GM12878 (cell line): ENCODE results near the gene METTL23. TPM values are rescaled to one million over a fixed set of nuclear protein-coding genes. Genes with fewer than 3 reads are reported as not detected.

Experiments
- ATAC-seq: fragments of 200-7000 bp; cut with Tn5 transposase; 3 replicates; pipeline ENCODE4 v1.9.1; 2020; ENCODE audit warnings: mild to moderate bottlenecking, moderate library complexity
- BruUV-seq: library from RNA; stranded (reverse); fragments of 400-500 nt; replicated peaks from 2 replicates; lab custom pipeline; 2021; lab: Mats Ljungman, UMichigan
- CTCF ChIA-PET: fragments of 300-600 bp; sonication (Branson Sonifier 250); formaldehyde crosslinking; extraction: SDS; loops from one replicate; lab custom pipeline; 2021; ENCODE audit warnings: inconsistent platforms; lab: Yijun Ruan, JAX
- POLR2A ChIA-PET: fragments of 350-600 bp; formaldehyde crosslinking; extraction: SDS; loops from one replicate; lab custom pipeline; 2021; ENCODE audit warnings: inconsistent platforms; lab: Charles Lee
- RAD21 ChIA-PET: fragments of 300-600 bp; sonication (Branson Sonifier 250); formaldehyde crosslinking; loops from one replicate; lab custom pipeline; 2023; ENCODE audit warnings: antibody characterized with exemption; ENCODE audit not compliant: unreplicated experiment; lab: Charles Lee
- SMC1A ChIA-PET: fragments of 300-600 bp; sonication (Branson Sonifier 250); formaldehyde crosslinking; loops from one replicate; lab custom pipeline; 2023; ENCODE audit not compliant: unreplicated experiment, uncharacterized antibody; lab: Charles Lee
- DNase-seq: peaks from one replicate; pipeline ENCODE4 v3.0.0-alpha.2; 2011; ENCODE audit warnings: low read depth, low spot score
- FAIRE-seq: peaks from 3 replicates; lab custom pipeline; 2011; peaks lifted over from hg19 to GRCh38; lab: Jason Lieb, UNC
- H2AFZ ChIP-seq: 2 replicates; pipeline ENCODE4 v1.6.0; 2011; ENCODE audit warnings: low read depth, low read length, control low read depth; ENCODE audit not compliant: control insufficient read depth
- H3K27ac ChIP-seq: 2 replicates; pipeline ENCODE4 v1.5.1; 2011; ENCODE audit warnings: control low read depth; ENCODE audit not compliant: control insufficient read depth, insufficient read depth
- H3K27me3 ChIP-seq, 2 experiments: replicated peaks in 1 of 2; 2 replicates each; pipeline versions ENCODE4 v1.6.0 to v1.6.1; 2011; ENCODE audit warnings: low read length in 1 of 2; ENCODE audit not compliant: control insufficient read depth in 2 of 2, insufficient read depth in 2 of 2
- H3K36me3 ChIP-seq, 2 experiments: 2 replicates each; pipeline ENCODE4 v1.5.1; 2011; ENCODE audit warnings: low read length in 1 of 2; ENCODE audit not compliant: control insufficient read depth in 2 of 2, insufficient read depth in 2 of 2
- H3K4me1 ChIP-seq: 2 replicates; pipeline ENCODE4 v1.6.1; 2011; ENCODE audit warnings: mild to moderate bottlenecking, low read length, moderate library complexity, mixed read lengths; ENCODE audit not compliant: control insufficient read depth, insufficient read depth
- H3K4me2 ChIP-seq: 2 replicates; pipeline ENCODE4 v1.6.0; 2011; ENCODE audit warnings: control low read depth; ENCODE audit not compliant: control insufficient read depth, insufficient read depth
- H3K4me3 ChIP-seq: fragments of 200-600 bp; sonication (generic); 2 replicates; pipeline ENCODE4 v1.5.1; 2016
- H3K79me2 ChIP-seq: 2 replicates; pipeline ENCODE4 v1.6.0; 2011; ENCODE audit warnings: low read length; ENCODE audit not compliant: control insufficient read depth, insufficient read depth
- H3K9ac ChIP-seq: 2 replicates; pipeline ENCODE4 v1.8.0; 2011; ENCODE audit warnings: low read length, control low read depth, mixed read lengths; ENCODE audit not compliant: control insufficient read depth, insufficient read depth
- H3K9me3 ChIP-seq: replicated peaks from 3 replicates; pipeline ENCODE4 v1.5.1; 2011; ENCODE audit warnings: mild to moderate bottlenecking, low read length; ENCODE audit not compliant: control insufficient read depth, insufficient read depth
- H4K20me1 ChIP-seq: 2 replicates; pipeline ENCODE4 v1.6.0; 2011; ENCODE audit not compliant: control insufficient read depth, insufficient read depth
- BCL11A ChIP-seq: IDR thresholded peaks from 2 replicates; pipeline ENCODE4 v1.6.1; 2011; ENCODE audit warnings: low read depth, low read length
- CHD1 ChIP-seq: IDR thresholded peaks from 2 replicates; pipeline ENCODE4 v1.6.1; 2012; ENCODE audit warnings: low read depth, low read length, improper control_type of control experiment
- CHD2 ChIP-seq: IDR thresholded peaks from 2 replicates; pipeline ENCODE4 v1.6.1; 2011; ENCODE audit warnings: low read depth, low read length, improper control_type of control experiment, borderline replicate concordance
- FOS ChIP-seq: IDR thresholded peaks from 3 replicates; pipeline ENCODE4 v1.6.1; 2011; ENCODE audit warnings: borderline replicate concordance; ENCODE audit not compliant: insufficient read length; ENCODE audit errors: extremely low read depth
- NR2F1 ChIP-seq: fragments of 450-650 bp; conservative IDR thresholded peaks from 2 replicates; pipeline ENCODE4 v1.6.1; 2017; ENCODE audit warnings: mild to moderate bottlenecking
- POU2F2 ChIP-seq: IDR thresholded peaks from 3 replicates; pipeline ENCODE4 v1.6.1; 2011; ENCODE audit warnings: low read depth, mild to moderate bottlenecking, low read length, borderline replicate concordance
- RBBP5 ChIP-seq: fragments of 200-600 bp; sonication (generic); conservative IDR thresholded peaks from 2 replicates; pipeline ENCODE4 v1.6.1; 2016
- SREBF1 ChIP-seq: IDR thresholded peaks from 2 replicates; pipeline ENCODE4 v1.6.1; 2012; ENCODE audit warnings: mild to moderate bottlenecking, low read length
- STAT1 ChIP-seq: fragments of 450-650 bp; conservative IDR thresholded peaks from 2 replicates; pipeline ENCODE4 v1.6.1; 2014; ENCODE audit warnings: antibody characterized with exemption, mild to moderate bottlenecking
- TAF1 ChIP-seq: IDR thresholded peaks from 2 replicates; pipeline ENCODE4 v1.6.1; 2011; ENCODE audit warnings: mild to moderate bottlenecking, low read depth, low read length, borderline replicate concordance
- TARDBP ChIP-seq: IDR thresholded peaks from 2 replicates; pipeline ENCODE4 v1.6.1; 2016; ENCODE audit warnings: borderline replicate concordance
- ZBED1 ChIP-seq: IDR thresholded peaks from 2 replicates; pipeline ENCODE4 v1.6.1; 2016; ENCODE audit warnings: borderline replicate concordance
- WGBS: methylation state at CpG from one replicate; pipeline ENCODE4 v1.1.6; 2016; ENCODE audit warnings: low lambda C conversion rate; ENCODE audit not compliant: insufficient replicate concordance, insufficient coverage; ENCODE audit errors: missing lambda C conversion rate; 5-methylcytosine and 5-hydroxymethylcytosine counted together
- in situ Hi-C: fragments of 300-500 bp; cut with MboI; formaldehyde crosslinking; loops from 9 replicates; pipeline ENCODE4 v1.14.3; 2018; ENCODE audit warnings: mixed read lengths
- intact Hi-C: fragments of 100-400 bp; cut with micrococcal nuclease; formaldehyde crosslinking; loops from one replicate; pipeline ENCODE4 v1.14.2; 2022; ENCODE audit not compliant: unreplicated experiment
- polyA plus RNA-seq, 11 experiments: library from polyadenylated mRNA; depleted of rRNA in 4 of 11; unstranded in 6 of 11; stranded (reverse) in 5 of 11; fragments of >200 nt; fragmentation: Nextera tagmentation in 4 of 11; fragmentation: Illumina TruSeq in 1 of 11; extraction: Ambion mirVana in 4 of 11; extraction: Trizol in 1 of 11; gene quantifications; 1 replicate in 1 of 11; 2 replicates in 10 of 11; pipeline versions ENCODE4 v1.2.1 to v1.2.3, GENCODE V29; 2011 to 2016; ENCODE audit warnings: inconsistent platforms in 2 of 11, missing spikeins in 2 of 11, low read depth in 1 of 11
- total RNA-seq, 4 experiments: library from RNA; depleted of rRNA in 3 of 4; stranded (reverse); fragments of >200 nt in 3 of 4; fragmentation: Illumina TruSeq in 1 of 4; extraction: Trizol in 1 of 4; gene quantifications; 2 replicates each; pipeline versions ENCODE4 v1.2.1 to v1.2.3, GENCODE V29; 2013 to 2021
- TF ChIP-seq, protein P1 (sequence below): fragments of 450-650 bp; conservative IDR thresholded peaks from 2 replicates; pipeline ENCODE4 v1.6.1; 2017; ENCODE audit warnings: mild to moderate bottlenecking, moderate library complexity
- TF ChIP-seq, protein P2 (sequence below): fragments of 450-650 bp; IDR thresholded peaks from 2 replicates; pipeline ENCODE4 v1.6.1; 2017; ENCODE audit warnings: borderline replicate concordance
- TF ChIP-seq, protein P3 (sequence below): IDR thresholded peaks from 2 replicates; pipeline ENCODE4 v1.6.1; 2011; ENCODE audit warnings: borderline replicate concordance, low read depth, mild to moderate bottlenecking, moderate library complexity, mixed read lengths, low read length; ENCODE audit not compliant: insufficient read depth; ENCODE audit errors: extremely low read length

METTL23 gene
- total and polyA plus RNA-seq, 10 of the 15 experiments (the other 5 are each of a cell fraction or from before 2014, with no cell fraction given), result 25.6 to 61.5 (median 30.9) TPM

DNA sequence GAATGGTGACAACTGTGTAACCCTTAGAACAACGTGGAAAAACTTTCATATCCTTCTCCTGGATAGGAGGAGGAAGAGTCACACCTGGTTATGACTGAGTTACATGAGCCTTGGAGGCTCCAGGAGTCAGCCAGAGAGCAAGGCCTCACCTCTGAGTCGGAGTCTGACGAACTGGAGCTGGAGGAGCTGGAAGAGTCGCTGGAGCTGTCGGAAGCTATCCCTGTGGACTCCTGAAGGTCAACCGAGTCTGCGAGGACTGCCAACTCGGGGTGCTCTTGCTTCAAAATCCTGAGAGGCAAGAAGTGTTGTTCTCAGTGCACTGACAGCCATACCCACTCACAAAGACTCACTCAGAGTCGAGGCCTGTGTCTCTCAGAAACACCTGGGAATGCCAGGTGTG is 6.4 kb upstream of the METTL23 start:
- ChIA-PET POLR2A (no interaction called here), SMC1A (no interaction called here), CTCF (interaction anchor here (1.5 kb wide), 1 partner anchor 39 kb away, joined by 6 read pairs; no protein-coding TSS in a partner anchor), RAD21 (no interaction called here)
- peaks cover 19% of the 10 kb centered on the region for H3K79me2 ChIP-seq
- no peak overlapping the region for H3K4me3 ChIP-seq
- 0 out of 2 replicates have a peak, but pooled peaks cover under 1% of the 10 kb centered on the region for H4K20me1 ChIP-seq
- no peak for ATAC-seq
- no peak for DNase-seq
- WGBS, result 98% methylated on average over 9 of the region's 9 CpGs
- no peak overlapping the region for H3K9ac ChIP-seq
- peaks cover 6% of the 10 kb centered on the region for H3K4me1 ChIP-seq
- no peak overlapping the region for H2AFZ ChIP-seq
- peaks cover 17 to 46% of the 10 kb centered on the region in 2 experiments for H3K36me3 ChIP-seq
- intact Hi-C loops, result no loop called here
- no peak for FAIRE-seq
- no peak overlapping the region for H3K27ac ChIP-seq
- no peaks in the 10 kb centered on the region for H3K9me3 ChIP-seq
- in situ Hi-C loops, result no loop called here
- H3K27me3 ChIP-seq, result no peaks in the 10 kb centered on the region
- BruUV-seq, result no TSS peak
- TF ChIP-seq SREBF1, result no peak
- no peak overlapping the region for H3K4me2 ChIP-seq

DNA sequence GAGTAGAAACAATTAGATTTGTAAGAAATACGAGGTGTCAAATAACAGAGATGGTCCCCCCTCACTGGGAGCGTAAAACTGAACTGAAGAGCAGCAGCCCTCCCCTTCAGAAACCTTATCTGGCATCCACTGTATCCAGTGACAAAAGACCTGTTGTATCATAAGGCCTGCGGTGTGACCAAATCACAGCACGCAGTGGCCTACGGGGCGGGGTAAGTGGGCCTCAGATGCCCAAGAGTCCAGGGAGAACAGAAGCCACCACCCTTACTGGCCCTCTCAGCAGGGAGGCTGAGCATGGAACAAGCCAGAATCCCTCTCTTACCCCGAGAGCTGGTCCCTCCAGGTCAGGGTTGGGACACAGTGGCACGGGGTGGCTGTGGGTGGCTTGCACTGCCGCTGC is 5.7 kb upstream of the METTL23 start:
- POLR2A ChIA-PET, result interaction anchor here (1.9 kb wide), 1 partner anchor 12 kb away, joined by 5 read pairs; no protein-coding TSS in a partner anchor
- TF ChIP-seq CHD1 (no peak), BCL11A (no peak), POU2F2 (no peak), STAT1 (no peak), CHD2 (no peak), TARDBP (no peak), ZBED1 (no peak), FOS (no peak), RBBP5 (no peak), TAF1 (no peak), NR2F1 (no peak)
- TF ChIP-seq, protein P1, sequence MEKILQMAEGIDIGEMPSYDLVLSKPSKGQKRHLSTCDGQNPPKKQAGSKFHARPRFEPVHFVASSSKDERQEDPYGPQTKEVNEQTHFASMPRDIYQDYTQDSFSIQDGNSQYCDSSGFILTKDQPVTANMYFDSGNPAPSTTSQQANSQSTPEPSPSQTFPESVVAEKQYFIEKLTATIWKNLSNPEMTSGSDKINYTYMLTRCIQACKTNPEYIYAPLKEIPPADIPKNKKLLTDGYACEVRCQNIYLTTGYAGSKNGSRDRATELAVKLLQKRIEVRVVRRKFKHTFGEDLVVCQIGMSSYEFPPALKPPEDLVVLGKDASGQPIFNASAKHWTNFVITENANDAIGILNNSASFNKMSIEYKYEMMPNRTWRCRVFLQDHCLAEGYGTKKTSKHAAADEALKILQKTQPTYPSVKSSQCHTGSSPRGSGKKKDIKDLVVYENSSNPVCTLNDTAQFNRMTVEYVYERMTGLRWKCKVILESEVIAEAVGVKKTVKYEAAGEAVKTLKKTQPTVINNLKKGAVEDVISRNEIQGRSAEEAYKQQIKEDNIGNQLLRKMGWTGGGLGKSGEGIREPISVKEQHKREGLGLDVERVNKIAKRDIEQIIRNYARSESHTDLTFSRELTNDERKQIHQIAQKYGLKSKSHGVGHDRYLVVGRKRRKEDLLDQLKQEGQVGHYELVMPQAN, result no peak
- TF ChIP-seq, protein P2, sequence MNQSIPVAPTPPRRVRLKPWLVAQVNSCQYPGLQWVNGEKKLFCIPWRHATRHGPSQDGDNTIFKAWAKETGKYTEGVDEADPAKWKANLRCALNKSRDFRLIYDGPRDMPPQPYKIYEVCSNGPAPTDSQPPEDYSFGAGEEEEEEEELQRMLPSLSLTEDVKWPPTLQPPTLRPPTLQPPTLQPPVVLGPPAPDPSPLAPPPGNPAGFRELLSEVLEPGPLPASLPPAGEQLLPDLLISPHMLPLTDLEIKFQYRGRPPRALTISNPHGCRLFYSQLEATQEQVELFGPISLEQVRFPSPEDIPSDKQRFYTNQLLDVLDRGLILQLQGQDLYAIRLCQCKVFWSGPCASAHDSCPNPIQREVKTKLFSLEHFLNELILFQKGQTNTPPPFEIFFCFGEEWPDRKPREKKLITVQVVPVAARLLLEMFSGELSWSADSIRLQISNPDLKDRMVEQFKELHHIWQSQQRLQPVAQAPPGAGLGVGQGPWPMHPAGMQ, result no peak
- TF ChIP-seq, protein P3, sequence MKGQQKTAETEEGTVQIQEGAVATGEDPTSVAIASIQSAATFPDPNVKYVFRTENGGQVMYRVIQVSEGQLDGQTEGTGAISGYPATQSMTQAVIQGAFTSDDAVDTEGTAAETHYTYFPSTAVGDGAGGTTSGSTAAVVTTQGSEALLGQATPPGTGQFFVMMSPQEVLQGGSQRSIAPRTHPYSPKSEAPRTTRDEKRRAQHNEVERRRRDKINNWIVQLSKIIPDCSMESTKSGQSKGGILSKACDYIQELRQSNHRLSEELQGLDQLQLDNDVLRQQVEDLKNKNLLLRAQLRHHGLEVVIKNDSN, result no peak

More for the DNA sequence above, 5.7 kb upstream of the METTL23 start:
- no peak overlapping the region for H3K9ac ChIP-seq
- H3K4me2 ChIP-seq, result no peak overlapping the region
- BruUV-seq, result no TSS peak
- H3K27ac ChIP-seq, result no peak overlapping the region
- H2AFZ ChIP-seq, result no peak overlapping the region
- no peak for ATAC-seq
- 98% methylated on average over 9 of the region's 9 CpGs for WGBS
- CTCF ChIA-PET, result no interaction called here
- intact Hi-C loops, result no loop called here
- H3K79me2 ChIP-seq, result peaks cover 27% of the 10 kb centered on the region
- SMC1A ChIA-PET, result interaction anchor here (1.5 kb wide), 1 partner anchor 8 kb away, joined by 3 read pairs; no protein-coding TSS in a partner anchor
- peaks cover 15 to 44% of the 10 kb centered on the region in 2 experiments for H3K36me3 ChIP-seq
- no peak overlapping the region for H3K4me3 ChIP-seq
- in situ Hi-C loops, result no loop called here
- H3K4me1 ChIP-seq, result no peaks in the 10 kb centered on the region
- H4K20me1 ChIP-seq, result no peaks in the 10 kb centered on the region
- RAD21 ChIA-PET, result no interaction called here
- H3K9me3 ChIP-seq, result no peaks in the 10 kb centered on the region
- no peak for DNase-seq
- H3K27me3 ChIP-seq, result no peaks in the 10 kb centered on the region
- no peak for FAIRE-seq
